GM18505 (cell line): Measurements from ENCODE around the gene ERLIN1.

Source experiments
- ATAC-seq: cut with Tn5 transposase; IDR thresholded peaks from one replicate; pipeline ENCODE4 v1.9.1; 2021; ENCODE audit not compliant: unreplicated experiment
- POLR2A ChIP-seq: IDR thresholded peaks from 4 replicates; pipeline ENCODE4 v1.6.1; 2011; ENCODE audit warnings: borderline replicate concordance; ENCODE audit not compliant: insufficient read depth, insufficient read length; ENCODE audit errors: extremely low read depth

The ERLIN1 gene

DNA sequence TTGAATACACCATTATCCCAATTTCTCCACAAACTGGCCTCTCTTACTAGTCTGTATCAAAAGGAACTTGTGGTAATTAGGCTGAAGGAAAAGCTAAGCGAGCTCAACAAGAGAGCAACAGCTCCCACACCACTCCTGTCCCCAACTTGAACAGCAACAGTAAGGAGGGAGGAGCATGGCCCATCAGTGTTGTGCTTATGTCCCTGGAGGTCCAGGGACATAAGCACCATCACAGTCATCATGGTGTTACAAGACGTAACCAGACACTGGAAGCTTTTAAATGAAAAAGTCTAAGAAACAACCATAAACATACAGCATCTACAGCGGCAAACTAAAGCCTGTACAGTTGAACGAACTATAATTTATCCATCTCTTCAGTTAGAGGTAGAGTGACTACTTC, 989 bp downstream of the ERLIN1 start:
- ATAC-seq, result no peak
- no peak for TF ChIP-seq POLR2A

GRCh38 chr10:100184426-100184825, 1.4 kb downstream of the ERLIN1 start:
- TF ChIP-seq POLR2A, result no peak
- no peak for ATAC-seq

- ATAC-seq, result no peak
- no peak for TF ChIP-seq POLR2A
Observed at GRCh38 chr10:100183481-100183880, 2.3 kb downstream of the ERLIN1 start.

- no peak for ATAC-seq
- TF ChIP-seq POLR2A, result no peak
Observed at GRCh38 chr10:100182908-100183307, 2.9 kb downstream of the ERLIN1 start.

GRCh38 chr10:100182281-100182680, 3.5 kb downstream of the ERLIN1 start:
- TF ChIP-seq POLR2A, result no peak
- ATAC-seq, result no peak

DNA sequence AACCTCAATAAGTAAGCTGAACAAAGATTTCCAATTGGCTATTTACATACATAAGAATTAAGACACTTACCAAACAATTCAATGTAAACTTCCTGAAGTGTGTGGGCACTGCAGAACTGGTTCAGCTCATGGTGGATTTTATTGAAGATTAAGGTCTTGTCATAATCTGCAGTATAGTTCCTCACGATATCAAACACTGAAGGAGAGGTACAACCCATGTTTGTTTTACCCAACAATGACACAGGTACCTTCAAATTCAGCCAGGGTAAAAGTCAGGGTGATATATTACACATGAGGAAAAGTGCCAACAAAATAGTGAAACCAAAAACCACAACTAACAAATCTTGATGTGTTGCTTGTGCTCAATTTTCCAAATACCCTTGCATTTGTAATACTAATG, 10.0 kb downstream of the ERLIN1 start:
- TF ChIP-seq POLR2A, result no peak
- ATAC-seq, result no peak

GRCh38 chr10:100174699-100175677, 10.8 kb downstream of the ERLIN1 start:
- TF ChIP-seq POLR2A, result no peak
- no peak for ATAC-seq

DNA sequence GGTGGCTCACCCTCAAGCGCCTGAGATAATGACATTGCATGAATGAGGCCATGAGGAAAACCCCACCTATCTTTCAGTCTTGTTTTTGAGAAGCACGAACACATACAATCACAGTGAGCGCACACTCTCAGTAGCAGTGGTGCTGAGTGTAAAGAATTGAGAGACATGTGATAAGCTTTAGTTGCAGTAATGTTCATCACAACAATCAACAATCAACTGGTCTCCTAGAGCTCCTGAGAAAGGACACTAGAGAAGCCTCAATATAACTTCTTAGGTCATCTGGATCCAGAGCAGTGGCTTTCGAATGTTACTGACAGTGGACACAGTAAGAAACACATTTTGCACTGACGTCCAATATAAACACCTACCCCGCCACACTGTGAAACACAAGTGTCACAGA, 12.8 kb downstream of the ERLIN1 start:
- no peak for ATAC-seq
- TF ChIP-seq POLR2A, result no peak

DNA sequence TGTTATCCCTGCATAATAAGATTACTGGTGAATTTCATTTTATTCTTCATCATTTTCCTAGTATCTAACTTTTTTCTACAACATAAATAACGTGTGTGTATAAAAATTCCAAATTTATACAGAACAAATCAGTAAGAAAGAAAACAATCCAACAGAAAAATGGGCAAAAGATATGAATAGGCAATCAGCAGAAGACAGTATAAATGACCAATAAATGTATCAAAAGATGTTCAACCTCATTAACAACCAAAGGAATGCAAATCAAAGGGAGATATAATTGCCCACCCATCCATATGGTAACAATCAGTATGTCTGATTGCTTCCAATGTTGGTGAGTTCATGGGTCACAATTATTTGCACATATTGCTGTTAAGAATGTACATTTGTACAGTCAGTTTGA, 13.5 kb downstream of the ERLIN1 start:
- no peak for ATAC-seq
- no peak for TF ChIP-seq POLR2A

DNA sequence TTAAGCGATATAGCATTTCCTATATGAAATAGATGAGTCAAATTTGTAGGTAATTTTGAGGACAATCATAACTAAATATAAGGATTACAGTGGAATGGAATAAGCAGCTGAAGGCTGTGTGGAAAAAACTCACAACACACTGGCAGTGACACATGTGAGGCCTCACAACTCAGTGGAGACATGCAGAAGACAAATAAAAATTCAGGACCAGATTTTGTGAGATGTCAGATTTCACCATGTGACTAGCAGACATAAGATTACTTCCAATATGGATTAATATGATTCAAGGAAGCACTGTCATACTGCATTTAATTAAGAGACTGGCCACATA, 17.6 kb downstream of the ERLIN1 start:
- no peak for TF ChIP-seq POLR2A
- ATAC-seq, result no peak

DNA sequence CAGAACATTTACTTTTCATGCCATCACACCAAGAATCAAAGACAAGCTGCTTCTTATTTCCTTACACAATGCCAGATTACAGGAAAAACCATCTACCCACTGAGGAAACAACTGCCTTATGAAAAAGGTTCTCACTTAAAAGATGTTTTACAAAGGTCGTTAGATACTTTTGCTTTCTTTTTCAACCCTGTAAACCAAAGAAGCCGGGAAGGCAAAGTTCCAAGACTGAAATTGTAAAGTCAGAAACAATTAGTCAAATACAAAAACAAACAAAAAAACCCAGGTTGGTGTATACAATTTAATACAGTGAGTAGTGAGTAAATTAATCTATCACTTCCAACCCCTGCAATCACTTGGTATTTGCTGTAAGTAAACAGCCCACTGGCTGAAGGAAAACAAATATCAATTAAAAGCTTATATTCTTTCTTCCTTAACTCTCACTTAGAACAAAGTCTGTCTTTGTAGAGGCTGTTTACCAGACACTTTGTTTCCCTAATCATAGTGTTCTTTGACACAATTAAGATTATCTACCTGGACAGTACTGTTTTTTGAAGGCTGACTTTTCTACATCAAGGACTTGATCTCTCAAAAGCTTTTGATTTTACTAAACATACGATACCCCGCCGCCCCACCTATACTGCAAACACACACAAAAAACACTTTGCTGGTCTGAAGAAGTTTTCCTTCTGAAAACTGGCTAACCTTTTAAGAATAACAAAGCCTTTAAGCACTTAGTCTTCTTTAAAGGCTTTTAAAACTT, 18.1 kb downstream of the ERLIN1 start:
- ATAC-seq, result no peak
- no peak for TF ChIP-seq POLR2A

- TF ChIP-seq POLR2A, result no peak
- ATAC-seq, result no peak
Observed at GRCh38 chr10:100163704-100164621, 21.9 kb downstream of the ERLIN1 start.

DNA sequence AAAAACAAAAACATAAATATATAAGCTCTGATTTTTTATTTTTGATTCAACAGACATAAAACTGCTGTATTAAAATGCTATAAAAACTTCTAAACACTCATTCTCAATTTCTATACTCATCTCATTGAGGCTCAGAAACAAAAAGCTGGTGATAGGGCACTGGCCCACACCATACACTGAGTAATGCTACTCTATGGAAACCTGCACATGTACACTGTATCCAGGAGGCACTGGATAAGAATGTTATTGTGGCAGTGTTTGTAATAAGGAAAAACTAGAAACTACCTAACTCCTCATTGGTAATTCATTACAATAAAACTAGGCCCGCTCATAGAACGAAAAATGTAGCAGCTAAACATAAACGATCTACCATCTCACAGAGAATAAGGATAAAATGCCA, 23.1 kb downstream of the ERLIN1 start:
- ATAC-seq, result no peak
- TF ChIP-seq POLR2A, result no peak
